HG03060 (cell line): ENCODE measurements around the gene SKIL.
"Not testable (repeated sequence)": the region's sequence is repeated elsewhere in the genome, so short reads cannot be mapped to it uniquely, and the experiment has no call there.

Experiments
- ATAC-seq: cut with Tn5 transposase; IDR thresholded peaks from one replicate; pipeline ENCODE4 v1.9.1; 2021; ENCODE audit warnings: low read depth, moderate number of reproducible peaks; ENCODE audit not compliant: unreplicated experiment

The SKIL gene, protein sequence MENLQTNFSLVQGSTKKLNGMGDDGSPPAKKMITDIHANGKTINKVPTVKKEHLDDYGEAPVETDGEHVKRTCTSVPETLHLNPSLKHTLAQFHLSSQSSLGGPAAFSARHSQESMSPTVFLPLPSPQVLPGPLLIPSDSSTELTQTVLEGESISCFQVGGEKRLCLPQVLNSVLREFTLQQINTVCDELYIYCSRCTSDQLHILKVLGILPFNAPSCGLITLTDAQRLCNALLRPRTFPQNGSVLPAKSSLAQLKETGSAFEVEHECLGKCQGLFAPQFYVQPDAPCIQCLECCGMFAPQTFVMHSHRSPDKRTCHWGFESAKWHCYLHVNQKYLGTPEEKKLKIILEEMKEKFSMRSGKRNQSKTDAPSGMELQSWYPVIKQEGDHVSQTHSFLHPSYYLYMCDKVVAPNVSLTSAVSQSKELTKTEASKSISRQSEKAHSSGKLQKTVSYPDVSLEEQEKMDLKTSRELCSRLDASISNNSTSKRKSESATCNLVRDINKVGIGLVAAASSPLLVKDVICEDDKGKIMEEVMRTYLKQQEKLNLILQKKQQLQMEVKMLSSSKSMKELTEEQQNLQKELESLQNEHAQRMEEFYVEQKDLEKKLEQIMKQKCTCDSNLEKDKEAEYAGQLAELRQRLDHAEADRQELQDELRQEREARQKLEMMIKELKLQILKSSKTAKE

DNA sequence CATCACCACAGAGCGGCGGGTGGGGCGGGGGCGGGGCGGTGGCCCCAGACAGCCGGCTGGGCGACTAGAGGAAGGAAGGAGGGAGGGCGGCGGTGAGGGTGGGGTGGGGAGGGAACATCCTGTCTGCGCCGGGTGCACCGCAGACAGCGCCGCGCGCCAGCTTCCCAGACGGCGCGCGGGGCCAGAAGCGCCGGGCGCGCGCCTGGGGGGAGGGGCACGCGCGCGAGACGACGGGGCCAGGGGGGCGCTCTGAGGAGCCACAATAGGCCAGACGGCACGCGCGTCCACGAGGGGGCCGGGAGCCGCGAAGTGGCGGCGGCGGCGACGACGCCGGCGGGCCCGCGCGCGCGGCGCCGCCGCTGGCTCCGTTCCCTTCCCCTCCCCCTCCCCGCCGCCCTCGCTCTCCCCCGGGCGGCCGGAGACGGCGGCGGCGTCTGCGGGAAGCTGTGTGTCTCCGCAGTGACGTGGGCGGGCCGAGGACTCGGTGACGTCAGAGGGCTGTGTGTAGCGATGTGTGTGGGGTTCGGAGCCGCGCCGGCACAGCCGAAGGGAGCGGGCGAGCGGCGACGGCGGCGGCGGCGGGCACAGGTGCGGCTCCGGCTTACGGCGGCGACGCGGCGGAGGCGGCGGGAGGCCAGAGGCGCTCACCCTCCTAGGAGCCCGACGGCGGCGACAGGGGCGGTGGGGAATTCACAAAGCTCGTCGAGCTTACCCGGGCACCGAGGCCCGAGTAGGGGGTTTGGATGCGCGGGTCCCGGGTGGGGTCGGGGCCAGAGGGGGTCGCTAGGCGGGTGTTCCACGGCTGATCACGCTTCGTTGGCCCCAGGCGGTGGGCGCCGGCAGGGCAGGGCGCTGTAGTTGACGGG, at the start of gene SKIL:
SKIL (plus strand) TSS at position 540 of the 866 bp plus-strand sequence. CDS start 2,617 bp downstream, outside the sequence.
- peak; percentile 30 for ATAC-seq

DNA sequence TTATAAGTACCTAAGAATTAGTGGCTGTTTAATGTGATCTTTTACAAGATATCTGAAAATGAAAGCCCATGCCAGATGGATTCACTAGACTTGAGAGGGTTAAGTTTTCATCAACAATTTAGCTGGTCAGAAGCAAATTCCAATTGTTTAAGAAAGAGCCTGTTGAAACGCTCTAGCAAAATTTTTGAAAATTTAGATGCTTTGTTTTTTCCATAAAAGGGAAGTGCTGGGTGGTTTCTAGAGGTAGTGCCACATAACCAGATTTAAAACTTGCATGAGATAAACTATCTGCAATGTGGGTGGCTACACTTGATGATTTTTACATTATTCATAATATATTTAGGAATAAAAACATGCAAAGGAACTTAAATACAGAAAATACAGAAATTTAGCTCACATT, 48.5 kb upstream of the SKIL start:
- ATAC-seq: no peak

DNA sequence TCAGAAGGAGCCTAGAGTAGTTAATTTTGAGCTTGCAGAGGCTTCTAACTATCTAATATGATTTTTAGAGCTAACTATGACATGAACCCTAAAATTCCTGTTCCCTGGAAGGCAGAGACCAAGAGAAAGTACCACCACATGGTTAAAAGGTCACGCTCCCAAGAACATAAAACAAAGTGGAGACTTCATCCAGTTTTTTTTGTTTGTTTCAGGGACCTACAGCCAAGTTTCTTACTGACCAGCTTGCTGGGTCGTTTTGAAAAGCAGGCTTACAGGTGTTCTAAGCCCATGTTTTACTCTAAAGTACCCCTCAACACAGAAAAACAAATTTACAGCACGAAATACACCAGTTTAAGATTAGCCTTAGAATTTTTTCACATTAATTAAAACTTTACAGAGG, 39.6 kb upstream of the SKIL start:
- ATAC-seq: no peak

DNA sequence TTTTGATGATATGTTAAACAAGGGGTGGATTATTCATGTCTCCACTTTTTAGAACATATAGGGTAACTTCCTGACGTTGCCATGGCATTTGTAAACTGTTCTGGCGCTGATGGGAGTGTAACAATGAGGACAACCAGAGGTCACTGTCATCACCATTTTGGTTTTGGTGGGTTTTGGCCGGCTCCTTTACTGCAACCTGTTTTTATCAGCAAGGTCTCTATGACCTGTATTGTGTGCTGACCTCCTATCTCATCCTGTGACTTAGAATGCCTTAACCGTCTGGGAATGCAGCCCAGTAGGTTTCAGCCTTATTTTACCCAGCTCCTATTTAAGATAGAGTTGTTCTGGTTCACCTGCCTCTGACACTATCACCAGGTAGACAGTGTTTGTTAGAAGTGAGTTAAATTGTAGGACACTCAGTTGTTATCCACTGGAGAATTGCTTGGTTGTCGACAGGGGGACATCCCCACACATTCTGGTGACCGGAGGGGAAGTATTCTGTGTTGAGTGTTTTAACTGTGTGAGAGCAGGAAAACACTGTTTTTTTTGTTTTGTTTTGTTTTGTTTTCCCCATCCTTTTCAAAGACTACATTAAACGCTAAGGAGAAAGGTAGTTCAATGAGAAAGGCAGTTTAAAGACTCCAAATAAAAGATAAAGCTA, 36.9 kb upstream of the SKIL start:
- ATAC-seq: no peak

DNA sequence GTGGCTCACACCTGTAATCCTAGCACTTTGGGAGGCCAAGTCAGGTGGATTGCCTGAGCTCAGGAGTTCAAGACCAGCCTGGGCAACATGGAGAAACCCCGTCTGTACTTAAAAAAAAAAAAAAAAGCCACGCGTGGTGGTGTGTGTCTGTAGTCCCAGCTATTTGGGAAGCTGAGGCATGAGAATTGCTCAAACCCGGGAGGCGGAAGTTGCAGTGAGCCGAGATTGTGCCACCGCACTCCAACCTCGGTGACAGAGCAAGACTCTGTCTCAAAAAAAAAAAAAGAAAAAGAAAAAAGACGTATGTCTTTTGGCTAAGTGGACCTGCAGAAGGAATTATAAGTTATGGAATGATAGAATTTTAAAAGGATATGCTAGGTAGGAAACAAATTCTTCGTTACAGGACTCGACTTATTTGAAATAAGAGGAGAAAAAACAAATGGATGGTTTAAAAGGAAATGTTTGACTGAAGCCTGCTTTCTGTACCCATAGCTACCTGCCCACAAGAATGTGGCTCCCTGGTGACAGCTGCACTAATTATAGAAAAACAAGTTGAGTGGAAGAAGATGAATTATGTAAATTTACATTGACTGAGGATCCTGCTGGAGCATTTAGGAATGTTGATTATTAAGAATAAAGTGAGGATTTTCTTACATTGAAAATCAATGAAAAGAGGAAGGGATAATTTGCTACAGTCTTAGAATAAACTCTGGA, 36.0 kb upstream of the SKIL start:
- ATAC-seq: no peak

DNA sequence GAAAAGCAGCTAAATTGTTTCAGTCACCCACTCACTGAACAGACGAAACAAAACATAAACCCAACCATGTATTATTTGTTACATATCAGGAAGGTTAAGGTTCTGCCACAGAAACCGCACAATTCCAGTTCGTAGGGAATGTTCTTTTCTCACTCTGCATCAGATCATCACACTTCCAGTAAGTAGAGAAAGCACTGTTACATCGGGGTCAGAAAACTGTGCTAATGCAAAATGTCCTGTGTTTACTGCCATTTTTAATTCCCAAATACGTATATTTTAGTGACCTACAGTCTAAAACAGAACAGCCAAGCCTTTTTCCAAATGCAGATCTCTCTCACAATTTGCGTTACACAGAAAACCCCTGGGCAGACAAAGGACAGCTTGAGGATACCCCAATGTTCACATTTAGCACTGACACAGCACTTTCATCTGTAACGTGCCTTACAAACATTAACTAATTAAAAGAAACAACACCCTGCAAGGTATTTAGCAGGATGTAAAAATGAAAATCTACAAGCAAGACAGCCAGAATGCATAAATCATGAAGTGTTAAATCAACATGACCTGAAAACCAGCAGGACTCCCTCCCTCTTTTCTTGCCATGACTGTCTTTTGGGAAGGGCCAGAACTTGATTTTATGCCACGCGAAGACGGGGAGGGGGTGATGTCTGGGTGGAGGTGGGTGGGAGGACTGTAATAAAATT, 34.8 kb upstream of the SKIL start:
- ATAC-seq: no peak

DNA sequence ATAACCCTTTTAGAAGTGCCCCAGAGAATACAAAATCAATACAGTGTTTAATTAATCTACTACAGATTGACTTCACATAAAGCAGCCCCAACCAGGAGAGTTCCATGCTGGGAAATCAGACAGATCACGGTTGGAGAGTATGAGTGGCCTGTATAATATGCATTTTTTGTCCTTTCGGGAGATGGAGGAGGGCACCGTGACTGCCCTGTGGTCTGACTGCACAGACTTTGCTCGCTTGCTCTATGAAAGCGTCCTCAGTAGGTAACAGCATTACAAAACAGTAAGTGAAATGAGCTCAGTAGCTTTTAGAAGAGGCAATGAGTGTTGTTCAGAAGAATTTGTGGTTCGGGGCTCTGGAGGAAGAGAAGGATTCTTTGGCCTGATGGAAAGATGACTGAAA, 34.2 kb upstream of the SKIL start:
- ATAC-seq: no peak

DNA sequence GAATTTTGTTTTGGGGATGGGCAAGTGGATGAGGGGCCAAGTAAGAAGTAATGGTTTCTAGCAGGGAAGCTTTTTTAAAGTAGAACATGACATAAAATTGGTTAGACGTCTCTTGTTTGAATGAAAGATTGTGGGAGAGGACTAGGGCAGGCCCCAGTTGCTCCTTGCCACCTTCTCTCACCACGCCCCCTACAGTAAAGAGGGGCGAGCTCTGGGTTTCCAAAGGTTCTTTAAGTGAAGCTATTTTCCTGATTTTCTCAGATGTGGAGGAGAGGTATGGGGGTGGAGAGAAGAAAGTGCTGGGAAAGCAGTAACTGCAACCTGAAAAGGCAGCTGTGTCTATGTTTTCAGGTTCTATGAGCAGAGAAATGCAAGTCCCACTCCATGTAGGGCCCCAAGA, 32.6 kb upstream of the SKIL start:
- no peak for ATAC-seq

DNA sequence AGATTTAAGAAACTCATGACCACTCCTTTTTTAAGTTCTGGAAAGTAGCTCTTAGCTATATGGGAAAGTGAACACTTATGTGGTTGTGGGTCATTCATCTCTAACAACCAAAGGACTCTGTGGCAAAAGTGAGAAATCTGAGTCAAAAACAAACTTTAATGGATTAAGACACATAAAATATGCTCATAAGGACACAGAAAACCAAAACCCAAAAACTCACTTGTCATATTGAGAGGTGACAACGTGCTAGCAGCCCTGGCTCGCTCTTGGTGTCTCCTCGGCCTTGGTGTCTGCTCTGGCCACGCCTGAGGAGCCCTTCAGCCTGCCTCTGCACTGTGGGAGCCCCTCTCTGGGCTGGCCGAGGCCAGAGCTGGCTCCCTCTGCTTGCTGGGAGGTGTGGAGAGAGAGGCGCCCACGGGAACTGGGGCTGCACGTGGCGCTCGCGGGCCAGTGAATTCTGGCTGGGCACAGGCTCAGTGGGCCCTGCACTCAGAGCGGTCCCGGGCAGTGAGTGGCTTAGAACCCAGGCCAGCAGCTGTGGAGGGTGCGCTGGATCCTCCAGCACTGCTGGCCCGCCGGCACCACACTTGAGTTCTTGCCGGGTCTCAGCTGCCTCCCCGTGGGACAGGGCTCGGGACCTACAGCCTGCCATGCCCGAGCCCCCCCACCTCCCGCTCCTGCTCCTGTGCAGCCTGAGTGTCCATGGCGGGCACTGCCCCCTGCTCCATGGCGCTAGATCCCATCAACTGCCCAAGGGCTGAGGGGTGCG, 30.3 kb upstream of the SKIL start:
- ATAC-seq: no peak

DNA sequence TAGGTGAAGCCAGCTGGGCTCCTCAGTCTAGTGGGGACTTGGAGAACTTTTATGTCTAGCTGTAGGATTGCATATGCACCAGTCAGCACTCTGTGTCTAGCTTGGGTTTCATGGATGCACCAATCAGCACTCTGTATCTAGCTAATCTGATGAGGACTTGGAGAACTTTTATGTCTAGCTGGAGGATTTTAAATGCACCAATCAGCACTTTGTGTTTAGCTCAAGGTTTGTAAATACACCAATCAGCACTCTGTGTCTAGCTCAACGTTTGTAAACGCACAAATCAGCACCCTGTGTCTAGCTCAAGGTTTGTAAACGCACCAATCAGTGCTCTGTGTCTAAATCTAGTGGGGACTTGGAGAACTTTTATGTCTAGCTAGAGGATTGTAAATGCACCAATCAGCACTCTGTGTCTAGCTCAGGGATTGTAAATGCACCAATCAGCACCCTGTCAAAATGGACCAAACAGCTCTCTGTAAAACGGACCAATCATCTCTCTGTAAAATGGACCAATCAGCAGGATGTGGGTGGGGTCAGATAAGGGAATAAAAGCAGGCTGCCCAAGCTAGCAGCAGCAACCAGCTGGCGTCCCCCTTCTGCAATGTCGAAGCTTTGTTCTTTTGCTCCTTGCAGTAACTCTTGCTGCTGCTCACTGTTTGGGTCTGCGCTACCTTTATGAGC, 29.5 kb upstream of the SKIL start:
- not testable (repeated sequence) for ATAC-seq

DNA sequence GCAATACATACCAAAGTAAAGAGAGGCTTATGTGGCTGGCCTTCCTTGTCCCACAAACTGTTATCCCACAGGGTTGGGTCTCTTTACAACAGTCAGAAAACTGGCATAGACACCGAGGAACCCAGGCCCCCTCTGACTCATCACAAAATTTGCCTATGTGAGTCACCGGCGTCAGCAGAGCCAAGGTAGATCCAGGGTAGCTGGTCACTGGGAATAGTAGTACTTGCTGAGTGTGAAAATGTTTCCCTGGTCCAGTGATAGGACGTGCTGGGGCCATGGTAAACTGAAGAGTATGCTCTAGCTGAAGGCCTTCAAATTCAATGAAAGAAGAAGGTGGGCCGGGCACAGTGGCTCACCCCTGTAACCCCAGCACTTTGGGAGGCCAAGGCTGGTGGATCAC, 27.1 kb upstream of the SKIL start:
- no peak for ATAC-seq

DNA sequence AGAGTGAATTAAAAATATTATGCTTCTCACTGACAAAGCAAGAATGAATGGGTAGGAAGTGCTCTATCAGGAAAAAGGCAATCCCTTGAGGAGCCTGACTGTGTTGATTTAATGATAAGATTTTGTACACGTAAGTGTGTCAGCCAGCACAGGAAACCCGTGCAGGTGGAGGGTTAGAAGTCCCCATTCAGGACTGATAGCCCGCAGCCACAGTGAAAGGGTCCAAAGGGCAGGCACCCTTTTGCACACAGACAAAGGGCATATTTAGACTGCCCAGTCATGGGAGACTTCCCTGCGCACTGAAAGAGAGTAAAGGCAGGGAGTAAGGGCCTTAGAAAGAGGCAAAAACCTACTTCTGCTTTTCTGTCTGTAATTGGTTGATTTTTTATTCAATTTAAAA, 26.4 kb upstream of the SKIL start:
- no peak for ATAC-seq

DNA sequence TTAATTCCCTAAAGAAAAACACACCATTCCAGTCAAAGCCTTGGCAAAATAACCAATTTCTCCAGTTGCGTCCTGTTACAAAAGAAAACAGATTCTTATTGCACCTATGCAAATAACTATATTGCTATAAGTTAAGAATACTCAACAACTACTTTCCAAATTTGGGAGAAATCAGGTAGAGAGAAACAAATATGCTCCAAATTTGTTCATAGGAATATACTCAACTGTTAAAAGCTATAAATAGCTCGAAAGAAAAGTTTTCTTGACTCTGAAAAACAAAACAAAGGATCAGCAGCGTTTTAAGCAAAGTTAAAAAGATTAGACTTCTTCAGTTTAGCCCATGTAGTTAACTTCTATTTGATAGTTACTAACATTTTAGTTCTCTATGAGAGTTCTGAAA, 20.1 kb upstream of the SKIL start:
- no peak for ATAC-seq

DNA sequence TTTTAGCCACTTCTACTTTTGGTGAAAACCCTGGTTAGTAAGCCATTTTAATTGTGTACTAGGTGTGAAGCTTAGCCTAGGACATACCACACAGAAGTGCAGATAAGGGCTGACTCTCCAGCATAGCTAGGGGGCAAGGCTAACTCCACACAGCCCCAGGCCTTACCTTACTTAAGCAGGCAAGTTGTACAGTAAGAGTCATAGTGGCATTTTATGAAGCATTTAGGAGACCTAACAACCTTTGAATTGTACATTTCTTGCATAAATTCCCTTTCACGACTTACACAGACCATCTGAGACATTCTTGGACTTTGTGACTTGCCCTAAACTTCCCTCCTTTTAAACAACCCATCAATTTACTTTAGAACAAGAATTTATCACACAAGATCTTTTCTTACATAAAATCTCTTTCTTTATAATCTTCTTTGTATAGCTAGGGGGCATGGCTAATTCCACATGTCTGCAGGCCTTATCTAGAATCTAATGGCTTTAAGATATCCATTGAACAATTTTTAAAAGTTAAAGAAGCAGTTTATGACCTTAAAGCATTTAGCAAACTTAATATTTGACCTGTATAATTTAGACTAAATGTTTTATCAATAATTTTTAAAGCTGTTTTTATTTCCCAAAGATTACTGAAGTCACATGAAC, 18.7 kb upstream of the SKIL start:
- ATAC-seq: no peak

DNA sequence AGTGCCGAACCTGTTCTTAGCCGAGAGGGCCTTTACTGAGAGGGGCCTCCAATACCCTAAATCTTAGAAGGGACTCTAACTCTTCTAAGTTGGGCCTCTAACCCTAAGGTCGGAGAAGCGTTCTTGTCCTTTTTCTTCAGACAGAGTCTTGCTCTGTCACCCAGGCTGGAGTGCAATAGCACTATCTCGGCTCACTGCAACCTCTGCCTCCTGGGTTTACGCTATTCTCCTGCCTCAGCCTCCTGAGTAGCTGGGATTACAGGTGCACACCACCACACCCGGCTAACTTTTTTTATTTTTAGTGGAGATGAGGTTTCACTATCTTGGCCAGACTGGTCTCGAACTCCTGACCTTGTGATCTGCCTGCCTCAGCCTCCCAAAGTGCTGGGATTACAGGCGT, 15.2 kb upstream of the SKIL start:
- not testable (repeated sequence) for ATAC-seq

DNA sequence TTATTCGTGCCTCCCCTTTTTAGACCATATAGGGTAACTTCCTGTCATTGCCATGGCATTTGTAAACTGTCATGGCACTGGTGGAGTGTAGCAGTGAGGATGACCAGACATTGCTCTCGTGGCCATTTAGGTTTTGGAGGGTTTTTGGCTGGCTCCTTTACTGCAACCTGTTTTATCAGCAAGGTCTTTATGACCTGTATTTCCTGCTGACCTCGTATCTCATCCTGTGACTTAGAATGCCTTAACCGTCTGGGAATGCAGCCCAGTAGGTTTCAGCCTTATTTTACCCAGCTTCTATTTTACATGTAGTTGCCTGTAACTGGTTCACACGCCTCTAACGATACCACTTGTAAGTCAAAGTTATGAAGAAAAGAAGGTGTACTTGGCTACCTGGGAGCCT, 13.7 kb upstream of the SKIL start:
- not testable (repeated sequence) for ATAC-seq

DNA sequence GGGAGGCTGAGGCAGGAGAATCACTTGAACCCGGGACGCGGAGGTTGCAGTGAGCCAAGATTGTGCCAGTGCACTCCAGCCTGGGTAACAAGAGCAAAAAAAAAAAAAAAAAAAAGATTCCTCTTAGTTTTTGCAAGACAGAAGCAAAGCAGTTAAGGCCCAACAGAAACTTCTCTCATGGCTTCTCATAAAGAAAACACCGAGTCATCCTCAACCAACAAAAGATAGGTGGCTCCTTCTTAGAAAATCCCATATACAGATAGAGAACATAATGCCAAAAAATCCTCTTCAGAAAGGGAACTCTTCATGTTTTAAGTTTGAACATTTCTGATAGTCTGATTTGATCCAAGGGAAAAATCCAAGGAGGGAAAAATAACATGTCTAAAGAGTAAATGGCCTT, 12.5 kb upstream of the SKIL start:
- ATAC-seq: no peak
